M059J (cell line): ENCODE results near the gene CMTM3. TPM values are rescaled to one million over a fixed set of nuclear protein-coding genes. Genes with fewer than 3 reads are reported as not detected.
"Not testable (repeated sequence)": the region's sequence is repeated elsewhere in the genome, so short reads cannot be mapped to it uniquely, and the experiment has no call there.

ENCODE experiments used
- DNase-seq: peaks from one replicate; pipeline ENCODE4 v3.0.0-alpha.2; 2012; ENCODE audit warnings: low read depth
- total RNA-seq: library from RNA; depleted of rRNA; stranded (reverse); fragments of >200 nt; shearing (Covaris generic); gene quantifications from 2 replicates; pipeline ENCODE4 v1.2.3, GENCODE V29; 2014; rRNA removed

CMTM3 gene
- total RNA-seq: 28.9 and 33.6 TPM in 2 replicates

DNA sequence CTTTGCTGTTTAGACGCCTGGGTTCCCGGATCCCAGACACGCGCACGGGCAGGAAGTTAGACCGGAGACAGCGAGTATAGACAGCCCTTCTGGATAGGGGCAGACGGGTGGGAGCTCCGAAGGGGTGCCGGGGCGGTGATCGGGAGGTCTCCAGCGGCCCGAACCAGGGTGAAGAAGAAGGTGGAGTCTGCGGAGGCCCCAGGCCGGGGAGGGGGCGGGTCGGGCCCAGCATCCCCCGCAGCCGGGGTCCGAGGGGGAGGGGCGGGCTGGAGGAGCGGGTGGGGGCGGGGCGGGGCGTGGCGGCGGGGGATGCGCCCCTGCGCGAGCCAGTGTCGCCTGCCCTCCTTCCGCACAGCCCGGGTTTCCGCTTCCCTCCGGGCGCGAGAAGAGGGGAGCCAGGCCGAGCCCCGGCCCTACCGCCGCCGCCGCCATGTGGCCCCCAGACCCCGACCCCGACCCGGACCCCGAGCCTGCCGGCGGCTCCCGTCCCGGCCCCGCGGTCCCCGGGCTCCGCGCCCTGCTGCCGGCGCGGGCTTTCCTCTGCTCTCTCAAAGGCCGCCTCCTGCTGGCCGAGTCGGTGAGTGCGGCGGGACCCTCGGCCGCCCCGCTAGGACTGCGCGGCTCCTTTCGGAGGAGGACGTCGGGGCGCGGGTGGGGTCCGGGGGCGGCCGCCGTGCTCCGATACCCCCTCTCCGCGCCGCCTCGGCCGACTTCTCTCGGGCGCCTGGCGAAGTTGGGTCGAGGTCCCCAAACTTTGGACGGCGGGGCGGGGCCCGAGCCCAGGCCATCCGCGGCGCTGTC lies at the start of gene CMTM3:
Gene CMTM3, plus strand, starts transcription at position 329 of the 801 bp plus-strand sequence. Its CDS starts 102 bp downstream, at position 431.
- DNase-seq: peak; percentile 43

- DNase-seq: no peak
Observed at GRCh38 chr16:66560107-66560506, 44.4 kb upstream of the CMTM3 start.

DNA sequence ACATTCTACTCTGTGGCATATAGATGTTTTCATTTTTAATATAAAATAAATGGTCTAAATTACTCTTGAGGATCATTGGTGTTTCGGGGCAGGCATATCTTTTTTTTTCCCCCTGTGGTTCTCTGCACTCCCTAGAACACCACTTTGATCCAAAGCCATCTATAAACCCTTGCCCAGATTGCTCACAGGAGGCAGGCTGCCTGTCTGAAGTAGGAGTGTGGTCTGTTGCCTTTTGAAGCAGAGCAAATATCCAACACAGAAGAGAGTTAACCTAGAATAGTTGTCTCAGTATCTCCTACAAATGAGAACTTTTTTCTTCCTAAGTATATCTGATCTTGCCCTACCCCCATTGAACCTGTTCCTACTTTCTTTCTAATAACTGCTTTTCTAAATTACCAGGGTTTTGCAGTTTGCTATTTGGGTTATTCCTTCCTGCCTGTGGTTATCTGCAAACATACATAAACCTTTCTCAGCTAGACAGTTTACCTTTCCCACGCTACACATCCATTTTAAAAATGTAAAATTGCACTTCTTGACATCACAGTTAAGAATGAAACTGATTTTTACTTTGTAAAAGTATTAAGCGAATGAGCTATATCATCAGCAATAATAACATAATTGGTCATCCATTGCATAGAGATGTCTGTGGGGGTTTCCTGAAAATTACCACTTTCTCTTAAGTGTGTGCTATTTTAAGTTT lies 43.0 kb upstream of the CMTM3 start:
- no peak for DNase-seq

DNA sequence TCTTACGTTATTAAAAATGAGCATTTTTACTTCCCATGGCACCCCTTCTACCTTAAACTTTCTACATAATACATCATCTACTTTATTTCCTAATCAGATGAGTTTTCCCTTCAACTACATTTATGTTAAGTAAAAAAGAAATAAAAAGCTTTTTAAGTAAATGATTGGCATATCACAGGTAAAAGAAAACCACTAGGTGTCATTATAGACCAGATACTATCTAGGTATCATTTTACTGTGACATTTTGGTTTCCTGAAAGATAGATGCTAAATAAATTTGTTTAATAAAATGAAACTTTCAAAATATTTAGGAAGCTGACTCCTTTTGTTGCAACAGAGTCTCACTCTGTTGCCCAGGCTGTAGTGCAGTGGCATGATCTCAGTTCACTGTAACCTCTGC lies 42.1 kb upstream of the CMTM3 start:
- DNase-seq: no peak

- no peak for DNase-seq
Observed at GRCh38 chr16:66562986-66563385, 41.5 kb upstream of the CMTM3 start.

DNA sequence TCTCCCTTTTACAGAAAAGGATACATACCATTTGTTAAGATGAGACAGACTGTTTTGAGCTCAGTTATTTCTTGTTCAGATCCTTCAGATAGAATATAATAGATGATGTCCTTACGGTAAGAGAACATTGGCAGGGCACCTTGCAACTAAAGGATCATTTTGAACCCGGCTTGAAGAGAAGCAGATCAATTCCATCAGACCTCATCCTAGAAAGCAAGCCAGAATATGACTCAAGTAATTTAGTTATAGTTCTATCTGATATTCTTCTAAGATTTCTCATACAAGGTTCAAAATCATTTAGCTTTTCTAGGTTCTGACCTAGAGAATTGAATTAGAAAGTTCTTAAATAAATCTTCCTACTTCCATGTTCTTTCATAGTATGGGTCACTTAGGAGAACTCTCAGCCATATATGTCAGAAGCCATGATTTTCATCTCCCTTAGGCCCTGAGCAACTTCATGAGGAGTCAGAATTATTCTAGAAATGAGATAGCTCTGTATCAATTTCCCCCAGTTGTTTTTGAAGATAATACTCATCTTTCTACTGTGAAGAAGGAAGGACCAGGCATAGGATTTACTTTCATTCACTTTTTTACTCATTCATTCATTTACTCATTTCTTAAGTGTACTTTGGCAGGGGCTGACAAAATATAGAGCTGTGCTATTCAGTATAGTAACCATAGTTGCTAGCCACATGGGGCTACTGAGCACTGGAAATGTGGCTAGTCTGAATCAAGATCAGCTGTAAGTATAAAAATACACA lies 40.8 kb upstream of the CMTM3 start:
- no peak for DNase-seq

- no peak for DNase-seq
Observed at GRCh38 chr16:66566051-66566901, 38.2 kb upstream of the CMTM3 start, which contains the start of gene CMTM1. TSS of gene CMTM1 (plus strand) at chr16:66566439. CDS start at chr16:66566514, 75 bp downstream.

DNA sequence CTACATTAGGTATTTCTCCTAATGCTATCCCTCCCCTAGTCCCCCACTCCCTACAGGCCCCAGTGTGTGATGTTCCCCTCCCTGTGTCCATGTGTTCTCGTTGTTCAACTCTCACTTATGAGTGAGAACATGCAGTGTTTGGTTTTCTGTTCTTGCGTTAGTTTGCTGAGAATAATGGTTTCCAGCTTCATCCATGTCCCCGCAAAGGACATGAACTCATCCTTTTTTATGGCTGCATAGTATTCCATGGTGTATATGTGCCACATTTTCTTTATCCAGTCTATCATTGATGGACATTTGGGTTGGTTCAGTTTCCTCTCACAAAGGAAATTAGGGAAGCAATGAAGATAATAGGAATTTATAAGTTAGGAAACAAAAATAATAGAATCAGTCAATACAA lies 37.2 kb upstream of the CMTM3 start:
- not testable (repeated sequence) for DNase-seq

DNA sequence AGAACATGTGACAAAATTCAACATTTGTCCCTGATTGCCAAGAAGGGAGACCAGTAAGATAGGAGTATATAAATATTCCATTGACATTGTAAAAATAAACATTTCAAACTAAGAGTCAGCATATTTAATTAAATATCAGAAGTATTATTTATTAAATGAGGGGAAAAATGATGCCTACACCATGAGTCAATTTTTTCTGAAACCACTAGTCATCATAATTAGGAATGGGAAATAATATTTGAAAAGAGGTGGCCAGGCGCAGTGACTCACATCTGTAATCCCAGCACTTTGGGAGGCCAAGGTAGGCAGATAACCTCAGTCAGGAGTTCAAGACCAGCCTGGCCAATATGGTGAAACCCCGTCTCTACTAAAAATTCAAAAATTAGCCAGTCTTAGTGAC lies 36.1 kb upstream of the CMTM3 start:
- peak; percentile 46 for DNase-seq

- DNase-seq: peak; percentile 69
Observed at GRCh38 chr16:66569131-66569530, 35.4 kb upstream of the CMTM3 start.

DNA sequence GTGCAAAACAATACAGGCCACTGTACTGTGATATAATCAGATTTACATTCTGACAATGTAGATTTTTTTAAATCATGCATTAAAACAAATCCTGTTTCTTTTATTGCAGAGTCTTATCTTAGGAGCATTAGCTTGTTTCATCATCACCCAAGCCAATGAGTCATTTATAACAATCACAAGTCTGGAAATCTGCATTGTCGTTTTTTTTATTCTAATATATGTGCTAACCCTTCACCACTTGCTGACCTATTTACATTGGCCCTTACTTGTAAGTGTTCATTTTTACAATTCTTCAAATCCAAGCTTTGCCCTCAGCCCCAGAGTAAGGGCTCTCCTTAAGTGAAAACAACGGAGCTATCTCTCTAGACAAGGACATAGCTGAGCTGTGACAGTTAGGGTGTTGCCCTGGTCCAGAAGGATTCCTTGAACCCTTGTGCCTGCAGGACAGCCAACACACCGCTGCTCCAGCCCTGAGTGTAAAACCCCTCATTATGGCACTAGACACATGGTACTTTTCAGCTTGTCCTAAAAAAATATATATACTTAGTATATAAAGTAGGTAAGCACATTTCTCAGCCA lies 34.6 kb upstream of the CMTM3 start:
- peak; percentile 59 for DNase-seq

GRCh38 chr16:66572356-66572755 lies 32.1 kb upstream of the CMTM3 start:
- DNase-seq: peak; percentile 40

- no peak for DNase-seq
Observed at GRCh38 chr16:66574081-66574480, 30.4 kb upstream of the CMTM3 start.

DNA sequence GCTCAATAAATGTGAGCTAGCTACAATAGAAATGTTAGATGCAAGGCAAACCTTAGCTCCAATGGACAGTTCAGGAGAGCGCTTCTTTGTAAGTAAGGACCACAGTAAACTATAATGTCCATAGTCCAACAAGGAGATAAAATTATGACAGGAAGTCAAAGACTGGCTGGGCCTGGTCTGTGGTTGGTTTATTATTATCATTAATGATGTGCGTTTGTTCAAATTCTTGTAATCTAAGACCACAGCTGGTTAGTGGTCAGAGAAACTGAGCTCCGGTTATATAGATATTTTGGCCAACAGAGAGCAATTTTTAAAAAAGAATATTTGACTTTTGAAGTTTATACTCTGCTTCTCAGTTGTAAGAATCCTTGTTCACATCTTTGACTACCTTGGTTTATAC lies 30.0 kb upstream of the CMTM3 start:
- no peak for DNase-seq

DNA sequence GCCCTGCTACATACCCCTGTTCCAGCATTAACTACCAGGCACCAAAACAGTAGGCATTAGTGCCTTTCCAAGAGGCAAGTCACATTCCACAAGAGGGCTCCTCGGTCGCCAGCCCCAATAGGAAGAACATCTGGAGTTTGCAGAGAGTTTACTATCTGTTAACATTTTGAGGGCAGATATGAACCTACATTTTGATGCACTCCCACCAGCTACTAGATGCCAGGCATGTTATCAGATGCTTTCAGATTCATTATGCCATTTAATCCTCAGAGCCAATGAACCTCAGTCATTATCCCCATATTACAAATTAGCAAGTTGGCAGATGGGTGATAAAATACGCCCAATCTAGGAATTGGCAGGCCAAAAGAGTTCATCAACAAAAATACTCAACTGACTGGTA lies 29.4 kb upstream of the CMTM3 start:
- DNase-seq: no peak

GRCh38 chr16:66576296-66576695 lies 28.2 kb upstream of the CMTM3 start:
- no peak for DNase-seq

- DNase-seq: no peak
Observed at GRCh38 chr16:66578651-66579531, 25.6 kb upstream of the CMTM3 start, which contains the start of gene CMTM2. TSS of gene CMTM2 (plus strand) at chr16:66579463. CDS start at chr16:66579608, 145 bp downstream.

DNA sequence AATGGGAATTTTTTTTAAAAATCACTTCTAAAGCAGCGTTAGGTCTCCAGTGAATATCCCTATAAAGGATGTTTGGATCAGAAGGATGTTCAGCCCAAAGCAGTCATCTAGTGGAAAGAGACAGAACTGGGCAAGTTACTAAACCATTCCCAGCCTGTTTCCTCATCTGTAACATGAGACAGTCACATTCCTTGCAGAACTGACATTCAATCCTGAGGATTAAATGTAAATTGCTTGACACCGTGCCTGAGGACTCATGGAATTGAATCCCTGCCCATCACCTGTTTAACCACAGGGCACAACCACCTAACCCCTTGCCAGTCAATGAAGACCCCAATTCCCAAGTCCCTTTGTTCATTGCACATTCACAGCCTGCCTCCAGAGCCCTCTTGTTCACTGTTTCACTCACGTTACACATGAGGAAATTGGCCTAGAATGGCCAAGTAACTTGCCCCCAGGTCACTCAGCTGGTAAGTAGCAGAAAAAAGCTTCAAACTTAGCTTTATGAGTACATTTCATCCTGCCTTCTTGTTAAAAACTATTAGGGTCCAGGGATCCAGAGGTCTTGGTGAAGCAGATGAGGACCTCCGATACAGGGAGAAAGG lies 23.8 kb upstream of the CMTM3 start:
- peak; percentile 79 for DNase-seq

GRCh38 chr16:66581246-66581952 lies 23.1 kb upstream of the CMTM3 start:
- DNase-seq: no peak
